Measurements from ENCODE around the gene ABTB1.
"Not testable (repeated sequence)": the region's sequence is repeated elsewhere in the genome, so short reads cannot be mapped to it uniquely, and the experiment has no call there.

The ABTB1 gene

DNA sequence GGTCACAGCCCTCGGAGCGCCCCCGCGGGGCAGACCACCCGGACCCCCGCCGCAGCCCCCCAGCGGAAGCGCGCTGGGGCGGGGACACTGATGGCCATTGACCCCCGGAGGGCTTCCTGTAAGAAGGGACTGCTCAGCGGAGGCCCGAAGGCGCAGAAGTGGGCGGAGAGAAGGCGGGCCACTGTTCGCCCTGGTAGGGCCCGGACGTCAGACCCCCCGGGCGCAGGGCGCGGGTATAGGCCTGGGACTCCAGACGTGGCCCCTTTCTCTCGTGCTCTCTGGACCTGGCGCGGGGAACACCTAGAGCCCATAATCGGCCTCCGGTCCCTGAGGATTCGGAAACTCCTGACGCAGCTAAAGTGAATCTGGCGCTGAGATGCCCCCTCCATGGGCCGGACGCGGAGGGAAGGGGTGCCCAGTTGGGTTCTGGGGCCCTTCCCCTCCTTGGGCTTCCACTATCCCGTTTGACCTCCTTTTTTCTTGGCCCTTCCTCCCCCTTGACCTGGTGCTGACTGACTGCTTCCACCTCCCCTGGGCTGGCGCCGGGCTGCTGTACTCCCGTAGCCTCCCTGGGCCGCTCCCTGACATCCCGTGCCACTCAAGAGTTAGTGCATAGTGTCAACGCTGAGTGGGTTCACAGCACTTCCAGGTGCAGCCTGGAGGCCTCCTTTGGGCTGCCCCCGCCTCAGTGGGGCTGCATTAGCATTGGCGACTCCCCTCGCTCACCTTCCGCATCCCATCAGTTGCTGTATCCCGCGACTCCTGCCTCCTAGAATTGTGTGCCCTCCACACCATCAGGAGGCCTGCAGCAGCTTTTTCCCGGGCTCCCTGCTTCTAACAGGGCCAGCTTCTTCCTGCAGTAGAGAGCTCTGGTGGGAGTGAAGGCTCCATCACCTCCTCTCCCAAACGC is 694 bp downstream of the ABTB1 start:
- peak; percentile 54 to 59 for DNase-seq

DNA sequence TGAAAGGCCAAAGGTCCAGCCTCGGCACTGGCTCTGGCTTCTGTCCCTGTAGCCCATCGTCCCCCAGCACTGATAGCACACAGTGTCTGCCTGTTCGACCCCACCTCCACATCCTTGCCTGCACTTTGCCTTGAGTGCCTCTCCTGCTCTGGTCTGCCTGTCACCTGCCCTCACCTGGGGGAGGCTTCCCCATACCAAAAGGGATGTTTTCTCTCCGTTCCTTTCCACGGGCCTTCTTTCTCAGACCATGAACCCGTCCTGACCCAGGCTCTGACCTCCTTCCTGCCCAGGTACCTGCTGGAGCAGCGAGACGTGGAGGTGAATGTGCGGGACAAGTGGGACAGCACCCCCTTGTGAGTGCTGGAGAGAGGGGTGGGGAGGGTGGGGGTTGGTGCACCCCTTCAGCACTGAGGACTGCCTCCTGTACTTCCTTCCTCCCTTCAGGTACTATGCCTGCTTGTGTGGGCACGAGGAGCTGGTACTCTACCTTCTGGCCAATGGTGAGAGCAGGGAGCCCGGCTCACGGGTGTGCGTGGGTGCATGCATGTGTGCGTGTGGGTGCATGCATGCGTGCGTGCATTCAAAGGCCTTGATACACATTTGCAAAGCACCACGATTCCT is 1.5 kb downstream of the ABTB1 start:
- no peak for DNase-seq

DNA sequence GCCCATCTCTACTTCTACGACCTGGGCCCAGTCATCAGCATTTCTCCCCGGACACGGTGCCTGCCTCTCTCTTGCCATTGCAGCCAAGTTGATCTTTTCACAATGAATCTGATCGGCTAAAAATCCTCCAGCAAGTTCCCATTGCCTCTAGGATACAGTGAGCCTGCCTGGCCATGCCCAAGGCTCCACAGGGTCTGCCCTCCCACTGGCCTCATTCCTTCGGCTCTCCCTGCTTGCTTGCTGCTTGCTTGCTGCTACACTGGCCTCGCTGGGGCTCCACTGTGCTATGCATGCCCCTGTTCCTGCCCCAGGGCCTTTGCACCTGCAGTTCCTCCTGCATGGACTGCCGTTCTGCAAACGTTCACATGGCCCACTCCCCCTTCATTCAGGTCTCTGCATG is 2.0 kb downstream of the ABTB1 start:
- DNase-seq = no peak

DNA sequence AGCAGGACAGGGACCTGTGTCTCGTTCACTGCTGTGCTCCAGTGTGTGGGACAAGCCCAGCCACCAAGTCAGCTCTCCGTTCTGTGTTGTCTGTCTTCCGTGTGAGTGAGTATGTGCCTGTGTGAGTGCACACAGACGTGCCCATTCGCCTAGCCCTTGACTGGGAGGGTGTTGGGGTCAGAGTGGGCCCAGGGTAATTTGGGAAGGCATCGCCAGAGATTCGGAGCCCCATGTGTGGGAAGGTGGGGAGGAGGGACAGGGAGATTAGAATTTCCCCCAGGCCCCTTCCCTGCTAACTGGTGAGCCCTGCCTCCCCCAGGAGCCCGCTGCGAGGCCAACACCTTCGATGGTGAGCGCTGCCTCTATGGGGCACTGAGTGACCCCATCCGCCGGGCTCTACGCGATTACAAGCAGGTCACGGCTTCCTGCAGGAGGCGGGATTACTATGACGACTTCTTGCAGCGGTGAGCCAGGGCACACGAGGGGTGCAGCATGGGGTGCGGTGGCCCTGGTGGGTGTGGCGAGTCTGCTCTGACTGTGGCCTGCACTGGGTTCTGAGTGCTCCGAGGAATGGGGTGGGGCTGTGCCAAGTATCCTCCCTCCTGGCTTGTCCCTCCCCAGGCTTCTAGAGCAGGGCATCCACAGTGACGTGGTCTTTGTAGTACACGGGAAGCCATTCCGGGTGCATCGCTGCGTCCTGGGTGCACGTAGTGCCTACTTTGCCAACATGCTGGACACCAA is 3.1 kb downstream of the ABTB1 start:
- DNase-seq = no peak

DNA sequence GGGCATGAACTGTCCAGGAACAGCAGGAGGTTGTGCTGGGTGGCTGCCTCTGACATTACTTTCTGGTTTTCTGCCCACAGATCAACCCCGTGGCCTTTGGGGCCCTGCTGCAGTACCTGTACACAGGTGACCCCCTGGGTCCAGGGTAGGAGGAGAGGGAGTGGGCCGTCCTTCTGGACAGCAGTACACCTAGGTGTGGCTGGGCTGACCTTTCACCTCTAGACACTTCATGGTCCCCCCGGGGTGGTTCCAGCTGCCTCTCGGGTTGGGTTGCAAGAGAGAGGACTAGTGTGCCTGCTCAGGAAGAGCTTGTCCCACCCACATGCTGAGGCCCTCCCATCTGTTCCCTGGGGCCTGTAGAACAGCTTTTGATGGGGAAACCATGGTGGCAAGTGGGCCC is 3.7 kb downstream of the ABTB1 start:
- no peak for DNase-seq

DNA sequence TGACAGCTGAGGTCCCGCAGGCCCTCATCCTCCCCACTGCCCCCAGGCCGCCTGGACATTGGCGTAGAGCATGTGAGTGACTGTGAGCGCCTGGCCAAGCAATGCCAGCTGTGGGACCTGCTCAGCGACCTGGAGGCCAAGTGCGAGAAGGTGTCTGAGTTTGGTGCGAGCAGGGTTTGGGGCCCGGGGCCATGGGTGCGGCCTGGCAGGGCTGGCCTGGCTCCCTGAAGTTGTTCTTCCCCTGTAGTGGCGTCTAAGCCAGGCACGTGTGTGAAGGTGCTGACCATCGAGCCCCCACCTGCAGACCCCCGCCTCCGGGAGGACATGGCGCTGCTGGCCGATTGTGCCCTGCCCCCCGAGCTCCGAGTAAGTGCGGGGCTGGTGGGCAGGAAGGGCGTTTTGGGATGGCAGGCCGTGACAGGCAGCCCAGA is 4.2 kb downstream of the ABTB1 start:
- no peak for DNase-seq

DNA sequence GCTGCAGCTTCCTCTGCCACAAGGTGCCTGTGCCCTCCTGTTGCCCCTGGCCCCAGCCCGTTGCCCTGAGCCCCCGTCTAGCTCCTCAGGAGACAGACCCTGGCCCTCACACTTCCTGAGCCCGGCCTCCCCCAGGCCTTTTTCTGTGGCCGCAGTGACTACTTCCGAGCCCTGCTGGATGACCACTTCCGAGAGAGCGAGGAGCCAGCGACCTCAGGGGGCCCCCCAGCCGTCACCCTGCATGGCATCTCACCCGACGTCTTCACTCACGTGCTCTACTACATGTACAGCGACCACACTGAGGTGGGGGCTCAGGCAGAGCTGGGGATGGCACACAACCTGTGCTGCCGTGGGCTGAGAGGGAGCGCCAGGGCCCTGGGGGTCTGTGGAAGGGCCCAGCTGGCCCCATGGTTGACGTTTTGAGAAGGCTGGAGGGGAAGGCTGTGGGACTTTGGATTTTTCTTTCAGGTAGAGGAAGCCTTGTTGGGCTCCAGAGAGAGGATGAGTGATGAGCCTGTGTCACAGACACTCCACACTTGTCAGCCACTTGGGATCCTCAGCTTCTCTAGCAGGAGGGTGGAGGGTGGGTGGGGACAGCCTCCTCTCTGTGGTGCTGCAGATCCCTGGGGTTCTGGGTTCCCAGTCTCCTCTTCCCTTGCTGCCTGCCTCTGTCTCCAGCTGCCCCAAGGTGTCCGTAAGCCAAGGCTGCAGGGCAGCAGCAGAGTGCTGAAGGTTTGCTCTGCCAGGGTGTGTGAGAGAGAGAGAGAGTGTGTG is 5.0 kb downstream of the ABTB1 start:
- no peak for DNase-seq

DNA sequence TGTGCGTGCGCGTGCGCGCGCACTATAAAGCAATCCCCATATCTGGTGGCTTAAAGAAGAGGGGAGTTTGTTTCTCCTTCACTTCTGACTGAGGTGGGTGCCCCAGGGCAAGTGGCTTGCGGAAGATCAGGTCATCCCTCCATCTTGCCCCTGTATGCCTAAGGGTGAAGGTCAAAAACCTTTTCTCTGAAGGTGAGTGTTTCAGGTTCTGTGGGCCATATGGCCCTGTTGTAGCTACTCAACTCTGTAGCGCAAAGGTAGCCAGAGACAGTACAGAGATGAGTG is 5.5 kb downstream of the ABTB1 start:
- DNase-seq = no peak

DNA sequence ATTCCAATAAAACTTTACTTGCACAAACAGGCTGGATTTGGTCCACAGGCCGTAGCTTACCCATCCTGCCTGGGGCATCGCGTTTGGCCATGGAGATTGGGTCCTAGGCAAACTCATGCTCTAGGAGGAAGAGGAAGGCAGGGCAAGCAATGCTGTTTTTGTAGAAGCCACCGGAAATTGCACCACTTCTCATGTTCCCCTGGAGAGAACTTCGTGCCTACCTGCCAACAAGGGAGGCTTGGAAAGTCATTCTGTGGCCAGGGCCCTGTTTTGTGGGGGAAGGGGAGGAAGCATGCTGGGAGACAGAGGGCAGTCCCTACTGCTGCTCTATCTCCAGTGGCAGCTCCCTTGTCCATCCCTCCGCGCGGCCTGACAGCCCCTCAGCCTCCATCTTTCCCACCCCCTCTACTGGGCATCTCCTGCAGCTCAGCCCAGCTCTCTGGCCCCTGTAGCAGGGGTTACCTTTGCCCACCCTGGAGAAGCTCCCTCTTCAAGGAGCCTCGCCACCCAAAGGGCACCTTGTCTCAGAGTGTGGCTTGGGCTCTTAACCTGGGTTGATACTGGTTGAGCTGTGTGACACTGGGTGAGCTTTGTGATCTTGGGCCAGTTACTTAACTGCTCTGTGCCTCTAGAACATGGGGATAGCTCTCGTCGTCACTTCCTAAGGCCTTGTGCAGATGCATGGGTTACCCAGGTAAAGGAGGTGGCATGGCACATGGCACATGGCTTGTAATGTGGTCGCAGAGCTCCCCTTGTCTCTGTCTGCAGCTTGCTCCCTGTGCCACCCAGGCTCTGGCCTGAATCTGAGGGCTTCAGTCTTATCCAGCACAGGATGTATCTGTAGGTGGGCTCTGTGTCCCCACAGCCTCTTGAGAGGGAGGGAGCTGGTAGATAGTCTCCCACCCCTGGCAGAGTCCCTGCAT is 6.1 kb downstream of the ABTB1 start:
- DNase-seq = no peak

DNA sequence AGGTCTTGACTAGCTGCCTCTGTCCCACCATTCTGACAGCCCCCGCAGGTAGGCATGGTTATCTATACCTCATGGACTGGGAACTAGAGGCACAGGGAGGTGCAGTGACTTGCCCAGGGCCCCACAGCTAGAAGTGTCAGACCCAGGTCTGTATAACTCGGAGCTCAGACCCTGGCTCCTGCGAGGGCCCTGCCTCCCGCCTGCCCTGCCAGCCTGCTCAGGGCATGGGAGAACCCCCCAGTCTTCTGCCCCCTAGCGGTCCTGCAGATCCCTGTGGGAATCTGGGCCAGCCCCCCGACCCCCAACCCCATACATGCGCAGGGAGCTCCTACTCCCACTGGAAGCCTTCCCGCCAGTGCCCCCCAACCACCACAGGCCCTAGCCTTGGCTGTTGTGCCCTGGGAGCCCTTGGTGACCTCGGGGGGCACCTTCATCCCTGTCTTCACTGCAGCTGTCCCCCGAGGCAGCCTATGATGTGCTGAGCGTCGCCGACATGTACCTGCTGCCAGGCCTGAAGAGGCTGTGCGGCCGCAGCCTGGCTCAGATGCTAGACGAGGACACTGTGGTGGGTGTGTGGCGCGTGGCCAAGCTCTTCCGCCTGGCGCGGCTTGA is 6.9 kb downstream of the ABTB1 start:
- DNase-seq = no peak

DNA sequence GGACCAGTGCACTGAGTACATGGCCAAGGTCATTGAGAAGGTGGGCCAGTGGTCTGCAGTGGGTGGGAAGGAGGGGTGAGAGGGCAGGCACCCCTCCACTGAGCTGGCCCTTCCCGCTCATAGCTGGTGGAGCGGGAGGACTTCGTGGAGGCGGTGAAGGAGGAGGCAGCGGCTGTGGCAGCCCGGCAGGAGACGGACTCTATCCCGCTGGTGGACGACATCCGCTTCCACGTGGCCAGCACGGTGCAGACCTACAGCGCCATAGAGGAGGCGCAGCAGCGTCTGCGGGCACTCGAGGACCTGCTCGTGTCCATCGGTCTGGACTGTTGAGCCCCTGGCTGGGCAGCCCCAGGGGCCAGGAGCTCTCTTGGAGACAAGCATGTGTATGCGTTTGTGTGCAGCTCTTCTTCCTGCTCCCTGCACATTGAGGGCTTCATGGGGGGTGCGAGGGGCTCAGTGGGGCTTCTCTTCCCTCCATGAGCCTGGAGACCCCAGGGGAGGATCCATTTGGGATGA is 7.5 kb downstream of the ABTB1 start:
- no peak for DNase-seq

DNA sequence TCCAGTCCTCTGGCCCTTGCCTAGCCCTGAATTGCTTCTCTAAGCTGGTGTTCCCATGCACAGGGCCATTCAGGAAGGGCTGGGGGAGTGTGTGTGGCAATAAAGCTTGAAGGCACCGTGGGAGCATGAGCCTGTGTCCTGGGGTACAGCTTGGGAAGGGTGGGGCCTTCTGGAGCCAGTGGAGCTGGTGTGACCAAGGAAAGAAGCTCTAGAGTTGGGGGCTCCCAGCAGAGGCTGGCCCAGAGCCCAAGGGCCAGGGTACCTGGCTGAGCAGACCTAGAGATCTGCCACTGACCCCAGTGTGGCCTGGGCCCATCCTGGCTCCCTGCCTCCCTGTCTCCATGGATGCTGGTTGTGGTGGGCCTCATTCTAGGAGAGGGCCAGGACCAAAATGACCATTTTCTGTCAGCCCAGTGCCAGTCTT is 8.1 kb downstream of the ABTB1 start:
- no peak for DNase-seq

DNA sequence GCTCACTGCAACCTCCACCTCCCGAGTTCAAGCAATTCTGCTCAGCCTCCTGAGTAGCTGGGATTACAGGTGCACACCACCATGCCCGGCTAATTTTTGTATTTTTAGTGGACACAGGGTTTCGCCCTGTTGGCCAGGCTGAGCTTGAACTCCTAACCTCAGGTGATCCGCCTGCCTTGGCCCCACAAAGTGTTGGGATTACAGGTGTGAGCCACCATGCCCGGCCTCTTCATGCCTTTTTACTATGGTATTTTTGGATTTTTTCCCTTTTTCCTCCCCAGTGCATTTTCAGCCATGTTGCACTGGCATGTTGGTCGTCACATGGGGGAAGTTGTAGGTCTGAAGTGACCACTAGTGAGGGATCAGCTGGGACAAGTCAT is 9.4 kb downstream of the ABTB1 start:
- DNase-seq = not testable (repeated sequence)

DNA sequence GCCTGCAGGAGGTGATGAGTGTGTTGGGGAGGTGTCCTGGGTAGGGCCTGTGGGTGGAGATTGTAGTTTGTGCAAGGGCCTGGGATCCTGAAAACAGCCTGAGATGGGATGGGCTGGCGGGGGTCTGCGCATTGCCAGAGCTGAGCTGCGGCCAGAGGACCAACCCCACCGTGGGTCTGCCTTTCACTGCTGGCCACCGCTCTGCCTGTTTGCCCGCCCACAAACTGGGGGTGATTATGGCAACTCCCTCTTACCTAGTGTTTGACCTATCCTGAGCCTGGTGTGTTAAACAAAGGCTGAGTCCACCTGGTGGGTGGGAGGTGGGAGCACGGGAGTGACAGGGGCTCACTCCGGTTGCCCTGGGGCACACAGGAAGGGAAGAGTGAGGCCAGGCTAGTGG is 9.8 kb downstream of the ABTB1 start:
- no peak for DNase-seq

DNA sequence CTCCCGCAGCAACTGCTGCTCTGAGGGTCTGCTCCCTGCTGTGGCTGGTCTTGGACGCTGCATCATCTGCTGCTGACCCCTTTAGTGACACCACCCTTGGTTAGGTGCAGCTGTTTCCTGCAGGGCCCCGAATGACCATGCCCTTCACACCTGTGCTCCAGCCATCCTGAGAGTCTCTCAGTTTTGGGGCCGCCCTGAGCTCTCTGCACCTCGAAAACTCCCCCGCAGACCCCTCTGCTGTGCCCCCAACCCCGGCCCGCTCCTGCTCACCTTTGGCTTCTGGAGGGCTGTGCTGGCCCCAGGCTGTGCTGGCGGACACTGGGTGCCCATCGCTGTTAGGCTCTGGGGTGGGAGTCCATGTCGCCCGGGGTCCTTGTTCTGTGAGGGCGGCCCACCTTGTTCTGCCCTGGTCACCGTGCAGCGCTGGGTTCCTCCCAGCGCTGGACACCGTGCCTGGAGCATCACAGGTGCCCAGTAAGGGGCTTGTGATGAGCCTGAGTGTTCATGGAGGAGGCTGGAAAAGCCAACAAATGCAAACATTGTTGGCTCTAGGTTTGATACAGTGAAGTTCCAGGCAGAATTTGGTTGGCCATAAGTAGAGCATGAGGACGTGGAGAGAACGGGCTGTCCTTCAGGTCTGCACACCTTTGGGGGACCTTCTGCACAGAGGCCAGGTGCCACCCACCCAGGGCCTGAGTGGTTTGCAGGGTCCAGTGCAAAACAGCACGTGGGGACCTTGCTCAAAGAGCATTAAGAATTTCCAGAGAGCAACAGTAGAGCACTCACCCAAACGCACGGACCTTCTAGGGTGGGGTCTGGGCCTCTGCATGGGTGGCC is 12.3 kb downstream of the ABTB1 start:
- no peak for DNase-seq

DNA sequence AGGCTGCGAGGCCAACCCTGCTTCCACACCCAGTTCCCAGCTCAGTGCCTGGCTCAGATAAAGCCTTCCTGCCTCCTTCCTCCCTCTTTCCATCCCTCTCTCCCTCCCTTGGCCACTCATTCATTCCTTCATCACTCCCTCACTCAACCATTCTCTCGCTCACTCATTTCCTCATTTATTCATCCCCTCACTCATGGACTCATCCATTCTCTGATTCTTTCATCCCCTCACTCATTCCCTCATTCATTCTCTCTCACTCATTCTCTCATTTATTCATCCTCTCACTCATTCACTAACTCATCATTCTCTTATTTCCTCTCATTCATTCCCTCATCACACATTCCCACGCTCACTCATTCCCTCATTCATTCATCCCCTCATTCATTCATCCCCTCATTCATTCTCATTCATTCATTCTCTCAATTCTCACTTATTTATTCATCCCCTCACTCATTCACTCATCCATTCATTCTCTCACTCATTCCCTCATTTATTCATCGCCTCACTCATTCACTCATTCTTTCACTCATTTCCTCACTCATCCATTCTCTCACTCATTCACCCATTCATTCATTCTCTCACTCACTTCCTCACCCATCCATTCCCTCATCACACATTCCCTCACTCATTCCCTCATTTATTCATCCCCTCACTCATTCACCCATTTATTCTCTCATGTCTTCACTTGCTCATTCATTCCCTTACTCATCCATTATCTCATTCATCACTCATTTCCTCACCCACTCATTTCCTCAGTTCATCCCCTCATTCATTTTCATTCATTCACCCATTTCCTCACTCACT is 13.2 kb downstream of the ABTB1 start:
- no peak for DNase-seq

DNA sequence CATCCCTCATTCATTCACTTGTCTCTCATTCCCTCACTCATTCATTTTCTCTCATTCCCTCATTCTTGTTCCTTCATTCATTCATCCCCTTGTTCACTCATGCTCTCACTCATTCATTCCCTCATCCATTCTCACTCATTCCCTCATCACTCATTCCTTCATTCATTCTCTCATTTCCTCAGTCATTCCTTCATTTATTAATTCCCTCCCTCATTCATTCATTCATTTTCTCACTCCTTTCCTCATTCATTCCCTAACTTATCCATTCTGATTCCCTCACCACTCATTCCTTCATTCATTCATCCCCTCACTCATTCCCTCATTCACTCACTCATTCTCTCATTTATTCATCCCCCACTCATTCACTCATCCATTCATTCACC is 13.8 kb downstream of the ABTB1 start:
- no peak for DNase-seq

DNA sequence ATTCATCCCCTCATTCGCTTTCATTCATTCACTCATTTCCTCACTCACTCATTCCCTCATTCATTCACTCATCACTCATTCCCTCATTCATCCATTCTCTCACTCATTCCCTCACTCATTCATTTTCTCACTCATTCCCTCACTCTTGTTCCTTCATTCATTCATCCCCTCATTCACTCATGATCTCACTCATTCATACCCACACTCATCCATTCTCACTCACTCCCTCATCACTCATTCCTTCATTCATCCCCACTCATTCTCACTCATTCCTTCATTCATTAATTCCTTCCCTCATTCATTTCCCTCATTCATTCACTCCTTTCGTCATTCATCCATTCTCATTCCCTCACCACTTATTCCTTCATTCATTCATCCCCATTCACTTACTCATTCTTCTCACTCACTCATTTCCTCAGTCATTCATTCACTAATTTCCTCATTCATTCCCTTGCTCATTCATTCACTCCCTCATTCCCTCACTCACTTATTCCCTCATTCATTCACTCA is 14.5 kb downstream of the ABTB1 start:
- no peak for DNase-seq

DNA sequence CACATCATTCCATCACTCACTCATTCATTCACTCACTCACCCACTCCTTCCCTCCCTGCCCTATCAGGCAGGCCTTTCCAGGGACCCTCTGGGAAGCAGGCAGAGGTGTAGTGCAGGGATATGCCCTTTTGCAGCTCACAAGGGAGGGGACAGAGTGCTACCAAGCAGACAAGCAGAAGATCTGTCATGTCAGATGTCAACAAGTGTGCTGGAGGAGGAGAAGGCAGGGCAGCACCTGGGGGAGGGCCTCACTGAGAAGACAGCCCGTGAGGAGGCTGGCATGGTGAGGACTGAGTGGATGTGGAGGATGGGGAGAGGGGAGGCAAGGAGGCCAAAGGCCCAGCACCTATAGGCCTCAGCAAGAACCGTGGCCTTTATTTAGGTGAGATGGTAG is 15.3 kb downstream of the ABTB1 start:
- DNase-seq = no peak

Measured in CD4-positive, alpha-beta T cell treated with Interleukin-1 beta for 1 hour (primary cell).